ENCODE results near the gene MAN2B2. TPM values are rescaled to one million over a fixed set of nuclear protein-coding genes. Genes with fewer than 3 reads are reported as not detected.

MAN2B2 gene
- total and polyA plus RNA-seq, 2 of the 8 experiments (the other 6 are each of a cell fraction or from before 2014, with no cell fraction given): 3.3 to 4.0 TPM

DNA sequence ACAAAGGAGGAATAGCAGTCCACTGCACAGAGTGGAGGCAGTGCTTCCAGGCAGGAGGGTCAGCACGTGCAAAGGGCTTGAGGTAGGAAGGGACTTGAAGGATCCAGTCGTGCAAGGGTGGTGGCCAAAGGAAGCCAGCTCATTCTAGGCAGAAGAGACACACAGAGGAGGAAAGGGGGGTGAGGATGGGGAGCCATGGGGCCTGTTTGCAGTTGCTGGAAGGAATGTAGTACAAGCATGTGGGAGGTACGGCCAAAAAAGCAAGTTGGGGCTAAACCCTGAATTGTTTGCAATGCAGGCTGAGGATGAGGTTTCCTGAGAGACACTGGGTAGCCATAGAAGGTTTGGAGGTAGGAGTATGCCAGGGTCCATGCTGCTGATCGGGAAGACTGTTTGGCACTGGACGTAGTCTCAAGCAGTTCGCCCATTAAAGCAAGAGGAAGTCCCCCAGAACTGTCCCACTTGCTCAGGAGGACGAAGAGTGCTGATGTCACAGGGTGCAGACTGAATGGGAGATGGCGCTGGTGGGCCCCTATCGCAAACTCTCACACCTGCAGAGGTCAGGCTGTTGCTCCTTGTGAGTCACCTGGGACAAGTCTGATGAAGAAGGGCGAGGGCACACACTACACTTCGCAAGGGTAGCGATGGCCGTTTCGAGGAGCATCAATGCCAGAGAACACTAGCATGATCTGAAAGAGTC lies 9.1 kb upstream of the MAN2B2 start:
- Histone ChIP-seq H2AK5ac (ENCODE audit: low read depth, low read length) (no peak overlapping the region), H3K36me3 (ENCODE audit: control insufficient read depth in 2 of 4, insufficient read depth in 4 of 4, low read length in 3 of 4) (no peaks in the 10 kb centered on the region), H2AFZ (ENCODE audit: low read length) (no peak overlapping the region), H2BK12ac (ENCODE audit: low read depth, low read length) (no peak overlapping the region), H3K14ac (ENCODE audit: insufficient read length) (no peak overlapping the region), H3K9ac (replicated peaks in 1 of 4; ENCODE audit: extremely low read depth in 1 of 4, low read depth in 3 of 4, low read length in 3 of 4) (no peak overlapping the region), H3K23me2 (ENCODE audit: low read depth, low read length) (peaks cover 6% of the 10 kb centered on the region; the same call in 1 of the 2 replicates), H3K4me2 (ENCODE audit: insufficient read depth in 1 of 2, low read depth in 2 of 2, low read length in 2 of 2) (no peak overlapping the region), H4K5ac (ENCODE audit: insufficient read length, low read depth, low read length) (no peak overlapping the region), H4K91ac (replicated peaks; ENCODE audit: insufficient read length, low read length) (no peak overlapping the region), H3K56ac (replicated peaks; ENCODE audit: insufficient read length, low read depth, low read length) (no peak overlapping the region), H3K4me1 (replicated peaks in 1 of 4; ENCODE audit: control insufficient read depth in 3 of 4, insufficient read depth in 4 of 4, low read length in 3 of 4) (peaks cover 0 to 7% (median 2%) of the 10 kb centered on the region in 4 experiments; a peak in 3 of 7 replicates), H2BK15ac (ENCODE audit: low read length) (peak overlapping the region; percentile 48; the same call in 1 of the 2 replicates), H3K79me2 (ENCODE audit: control insufficient read depth in 1 of 2, insufficient read depth in 2 of 2, low read length in 2 of 2) (no peaks in the 10 kb centered on the region), H4K8ac (ENCODE audit: extremely low read depth, insufficient read depth, low read length) (no peak overlapping the region), H3K23ac (ENCODE audit: insufficient read length) (no peak overlapping the region), H4K20me1 (replicated peaks in 1 of 2; ENCODE audit: control insufficient read depth in 1 of 2, insufficient read depth in 2 of 2, low read length in 2 of 2) (peaks cover 0 to 8% of the 10 kb centered on the region in 2 experiments), H3K27ac (ENCODE audit: low read depth, low read length) (no peak overlapping the region), H2BK120ac (replicated peaks; ENCODE audit: low read depth, low read length) (no peak overlapping the region), H3K4ac (replicated peaks; ENCODE audit: insufficient read length, low read depth, low read length) (no peak overlapping the region), H3K4me3 (ENCODE audit: extremely low read depth in 1 of 4, insufficient read depth in 2 of 4, low read depth in 3 of 4, low read length in 4 of 4) (no peak overlapping the region), H3K79me1 (ENCODE audit: low read depth, low read length) (no peaks in the 10 kb centered on the region), H3K9me3 (ENCODE audit: insufficient read depth in 2 of 2, low read depth in 1 of 2, low read length in 1 of 2) (no peaks in the 10 kb centered on the region), H3K27me3 (replicated peaks in 1 of 4; ENCODE audit: control insufficient read depth in 3 of 4, extremely low read depth in 1 of 4, insufficient read depth in 3 of 4, low read length in 3 of 4) (peaks cover 38 to 58% (median 53%) of the 10 kb centered on the region in 4 experiments), H3K18ac (ENCODE audit: extremely low read depth, low read length) (no peak overlapping the region), H2BK20ac (ENCODE audit: low read length) (no peak overlapping the region), H2BK5ac (ENCODE audit: low read depth, low read length) (no peak overlapping the region)
- WGBS, 2 experiments (ENCODE audit: extremely low coverage in 1 of 2, insufficient coverage in 1 of 2, insufficient read length in 1 of 2, insufficient replicate concordance in 2 of 2, low coverage in 1 of 2, low lambda C conversion rate in 2 of 2, missing lambda C conversion rate in 1 of 2): 79% methylated on average over 14 of the region's 14 CpGs; no CpG with 5 or more reads in 1 of the 2 experiments
- ChIA-PET POLR2A (ENCODE audit: partially characterized antibody) (interaction anchor here (1.2 kb wide), 1 partner anchor 75 kb away, joined by 5 read pairs; the partner anchor contains the start of gene MRFAP1), CTCF (ENCODE audit: partially characterized antibody) (interaction anchor here (1.2 to 2.0 kb wide), 2 partner anchors 19 to 136 kb away, joined by 3 to 6 read pairs; no protein-coding TSS in a partner anchor)
- no peak for TF ChIP-seq SIRT6 (IDR thresholded peaks at IDR 0.05; ENCODE audit: low read length)
- TF ChIP-seq, protein P1, sequence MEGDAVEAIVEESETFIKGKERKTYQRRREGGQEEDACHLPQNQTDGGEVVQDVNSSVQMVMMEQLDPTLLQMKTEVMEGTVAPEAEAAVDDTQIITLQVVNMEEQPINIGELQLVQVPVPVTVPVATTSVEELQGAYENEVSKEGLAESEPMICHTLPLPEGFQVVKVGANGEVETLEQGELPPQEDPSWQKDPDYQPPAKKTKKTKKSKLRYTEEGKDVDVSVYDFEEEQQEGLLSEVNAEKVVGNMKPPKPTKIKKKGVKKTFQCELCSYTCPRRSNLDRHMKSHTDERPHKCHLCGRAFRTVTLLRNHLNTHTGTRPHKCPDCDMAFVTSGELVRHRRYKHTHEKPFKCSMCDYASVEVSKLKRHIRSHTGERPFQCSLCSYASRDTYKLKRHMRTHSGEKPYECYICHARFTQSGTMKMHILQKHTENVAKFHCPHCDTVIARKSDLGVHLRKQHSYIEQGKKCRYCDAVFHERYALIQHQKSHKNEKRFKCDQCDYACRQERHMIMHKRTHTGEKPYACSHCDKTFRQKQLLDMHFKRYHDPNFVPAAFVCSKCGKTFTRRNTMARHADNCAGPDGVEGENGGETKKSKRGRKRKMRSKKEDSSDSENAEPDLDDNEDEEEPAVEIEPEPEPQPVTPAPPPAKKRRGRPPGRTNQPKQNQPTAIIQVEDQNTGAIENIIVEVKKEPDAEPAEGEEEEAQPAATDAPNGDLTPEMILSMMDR (IDR thresholded peaks at IDR 0.05; ENCODE audit: control extremely low read depth in 1 of 3, insufficient read depth in 1 of 3, low read depth in 1 of 3, low read length in 3 of 3): 0 out of 4 replicates have a peak, but pooled peaks of 1 of the 3 experiments have one; percentile 13
- TF ChIP-seq, protein P2, sequence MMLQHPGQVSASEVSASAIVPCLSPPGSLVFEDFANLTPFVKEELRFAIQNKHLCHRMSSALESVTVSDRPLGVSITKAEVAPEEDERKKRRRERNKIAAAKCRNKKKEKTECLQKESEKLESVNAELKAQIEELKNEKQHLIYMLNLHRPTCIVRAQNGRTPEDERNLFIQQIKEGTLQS (IDR thresholded peaks at IDR 0.05; ENCODE audit: insufficient read depth, low read depth, low read length): no peak
- no peak for DNase-seq (ENCODE audit: low read depth in 1 of 2, low spot score in 2 of 2)
- no peak for FAIRE-seq

Measured in H1 (cell line).